Keratinocyte (primary cell): Measurements from ENCODE around the gene FHIT. TPM values are rescaled to one million over a fixed set of nuclear protein-coding genes. Genes with fewer than 3 reads are reported as not detected.

Experiments
- DNase-seq: peaks from one replicate; pipeline ENCODE4 v3.0.0-alpha.2; 2011; ENCODE audit warnings: low read depth, missing footprints, low spot score
- FAIRE-seq: peaks from 2 replicates; lab custom pipeline; 2011; peaks lifted over from hg19 to GRCh38; lab: Jason Lieb, UNC
- H2AFZ ChIP-seq: 2 replicates; pipeline ENCODE4 v1.6.0; 2012; ENCODE audit warnings: low read length, control low read depth, inconsistent platforms; ENCODE audit not compliant: control insufficient read depth
- H3K27ac ChIP-seq: 2 replicates; pipeline ENCODE4 v1.5.1; 2011; ENCODE audit warnings: low read length; ENCODE audit not compliant: control insufficient read depth, insufficient read depth
- H3K27me3 ChIP-seq: 3 replicates; pipeline ENCODE4 v1.6.0; 2011; ENCODE audit warnings: low read length; ENCODE audit not compliant: control insufficient read depth, insufficient read depth; ENCODE audit errors: extremely low read depth
- H3K36me3 ChIP-seq, 2 experiments: 2 replicates in 1 of 2; 3 replicates in 1 of 2; pipeline ENCODE4 v1.5.1; 2011; ENCODE audit warnings: low read length in 2 of 2, mild to moderate bottlenecking in 1 of 2; ENCODE audit not compliant: control insufficient read depth in 2 of 2, insufficient read depth in 2 of 2; ENCODE audit errors: extremely low read depth in 1 of 2
- H3K4me1 ChIP-seq: 3 replicates; pipeline ENCODE4 v1.5.1; 2011; ENCODE audit warnings: low read length; ENCODE audit not compliant: control insufficient read depth, insufficient read depth; ENCODE audit errors: extremely low read depth
- H3K4me2 ChIP-seq: 3 replicates; pipeline ENCODE4 v1.6.0; 2011; ENCODE audit warnings: low read depth, low read length; ENCODE audit not compliant: control insufficient read depth, insufficient read depth; ENCODE audit errors: extremely low read depth
- H3K4me3 ChIP-seq, 3 experiments: fragments of 200-600 bp in 1 of 3; sonication (generic) in 1 of 3; 2 replicates in 2 of 3; 3 replicates in 1 of 3; pipeline ENCODE4 v1.5.1; 2011 to 2016; ENCODE audit warnings: low read length in 3 of 3, mild to moderate bottlenecking in 3 of 3, control low read depth in 2 of 3, inconsistent platforms in 1 of 3, low read depth in 1 of 3, mixed read lengths in 1 of 3, mixed run types in 1 of 3, moderate library complexity in 1 of 3; ENCODE audit not compliant: control insufficient read depth in 2 of 3, insufficient read depth in 2 of 3; ENCODE audit errors: extremely low read depth in 1 of 3
- H3K79me2 ChIP-seq: 2 replicates; pipeline ENCODE4 v1.6.0; 2012; ENCODE audit warnings: low read length; ENCODE audit not compliant: control insufficient read depth, insufficient read depth
- H3K9ac ChIP-seq: 3 replicates; pipeline ENCODE4 v1.6.0; 2011; ENCODE audit warnings: low read length; ENCODE audit not compliant: control insufficient read depth, insufficient read depth; ENCODE audit errors: extremely low read depth
- H3K9me1 ChIP-seq: 3 replicates; pipeline ENCODE4 v1.6.0; 2011; ENCODE audit warnings: low read length; ENCODE audit not compliant: control insufficient read depth, insufficient read depth; ENCODE audit errors: extremely low read depth
- H3K9me3 ChIP-seq: 2 replicates; pipeline ENCODE4 v1.5.1; 2012; ENCODE audit warnings: low read depth, low read length; ENCODE audit not compliant: control insufficient read depth
- H4K20me1 ChIP-seq: 3 replicates; pipeline ENCODE4 v1.6.0; 2011; ENCODE audit warnings: low read length; ENCODE audit not compliant: control insufficient read depth, insufficient read depth; ENCODE audit errors: extremely low read depth
- EZH2 ChIP-seq: IDR thresholded peaks from one replicate; pipeline ENCODE4 v1.6.1; 2012; ENCODE audit warnings: inconsistent platforms, mild to moderate bottlenecking, low read length, moderate library complexity
- dilution Hi-C: fragments of 300-500 bp; cut with MboI; formaldehyde crosslinking; loops from one replicate; pipeline ENCODE4 v1.7.0; 2020; ENCODE audit warnings: low sequenced_read_pairs; ENCODE audit not compliant: extremely low pct_ligation_motif_present
- polyA plus RNA-seq, 5 experiments: library from polyadenylated mRNA; depleted of rRNA in 3 of 5; stranded (reverse) in 3 of 5; stranded (forward) in 1 of 5; unstranded in 1 of 5; fragments of >200 nt; gene quantifications; 1 replicate in 1 of 5; 2 replicates in 3 of 5; 3 replicates in 1 of 5; pipeline versions ENCODE4 v1.2.1 to v1.2.3, GENCODE V29; 2011 to 2012; ENCODE audit warnings: missing spikeins in 2 of 5, low read depth in 1 of 5, low replicate concordance in 1 of 5
- TF ChIP-seq, protein P1 (sequence below), 3 experiments: IDR thresholded peaks in 1 of 3; conservative IDR thresholded peaks in 1 of 3; optimal IDR thresholded peaks in 1 of 3; 2 replicates in 2 of 3; 3 replicates in 1 of 3; pipeline versions ENCODE3 to v1.5.1; 2011; ENCODE audit warnings: low read length in 3 of 3, mild to moderate bottlenecking in 3 of 3, moderate library complexity in 2 of 3, control low read depth in 1 of 3, inconsistent platforms in 1 of 3; ENCODE audit not compliant: insufficient read depth in 2 of 3; ENCODE audit errors: extremely low read depth in 1 of 3

FHIT gene
- polyA plus RNA-seq, 1 donor (not counting 4 experiments of a cell fraction or from before 2014, with no cell fraction given) = 2.2 TPM

DNA sequence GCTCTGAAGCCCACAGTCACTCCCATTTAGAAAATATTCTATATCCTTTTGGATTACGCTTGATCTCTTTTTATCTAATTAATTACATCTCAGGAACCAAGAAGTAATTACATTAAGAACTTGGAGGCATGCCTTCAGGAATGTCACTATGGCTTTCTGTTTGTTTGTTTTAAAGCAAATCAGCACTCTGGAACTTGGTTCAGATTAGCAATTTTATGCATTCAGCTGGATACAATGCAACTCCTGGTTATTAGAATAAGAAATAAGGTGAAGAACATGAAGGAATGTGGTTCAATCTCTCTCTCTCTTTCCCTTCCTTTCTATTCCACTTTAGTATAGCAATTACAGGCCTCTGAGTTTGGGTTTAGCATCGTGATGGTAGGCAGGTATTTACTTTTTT, 235.8 kb downstream of the FHIT start:
- H3K4me2 ChIP-seq = no peak overlapping the region
- DNase-seq (no peak), FAIRE-seq (no peak)
- TF ChIP-seq, protein P1, sequence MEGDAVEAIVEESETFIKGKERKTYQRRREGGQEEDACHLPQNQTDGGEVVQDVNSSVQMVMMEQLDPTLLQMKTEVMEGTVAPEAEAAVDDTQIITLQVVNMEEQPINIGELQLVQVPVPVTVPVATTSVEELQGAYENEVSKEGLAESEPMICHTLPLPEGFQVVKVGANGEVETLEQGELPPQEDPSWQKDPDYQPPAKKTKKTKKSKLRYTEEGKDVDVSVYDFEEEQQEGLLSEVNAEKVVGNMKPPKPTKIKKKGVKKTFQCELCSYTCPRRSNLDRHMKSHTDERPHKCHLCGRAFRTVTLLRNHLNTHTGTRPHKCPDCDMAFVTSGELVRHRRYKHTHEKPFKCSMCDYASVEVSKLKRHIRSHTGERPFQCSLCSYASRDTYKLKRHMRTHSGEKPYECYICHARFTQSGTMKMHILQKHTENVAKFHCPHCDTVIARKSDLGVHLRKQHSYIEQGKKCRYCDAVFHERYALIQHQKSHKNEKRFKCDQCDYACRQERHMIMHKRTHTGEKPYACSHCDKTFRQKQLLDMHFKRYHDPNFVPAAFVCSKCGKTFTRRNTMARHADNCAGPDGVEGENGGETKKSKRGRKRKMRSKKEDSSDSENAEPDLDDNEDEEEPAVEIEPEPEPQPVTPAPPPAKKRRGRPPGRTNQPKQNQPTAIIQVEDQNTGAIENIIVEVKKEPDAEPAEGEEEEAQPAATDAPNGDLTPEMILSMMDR (optimal IDR thresholded peaks at IDR 0.05 in 1 of 3, IDR thresholded peaks at IDR 0.05 in 1 of 3, conservative IDR thresholded peaks at IDR 0.05 in 1 of 3; ENCODE audit: extremely low read depth in 1 of 3, insufficient read depth in 2 of 3, low read length in 3 of 3) = no peak
- TF ChIP-seq EZH2 = no peak
- no peak overlapping the region for H3K4me3 ChIP-seq
- H3K79me2 ChIP-seq = no peaks in the 10 kb centered on the region
- H2AFZ ChIP-seq = no peak overlapping the region
- H3K27me3 ChIP-seq = no peaks in the 10 kb centered on the region
- H3K27ac ChIP-seq = no peak overlapping the region
- no peaks in the 10 kb centered on the region for H3K36me3 ChIP-seq
- no peaks in the 10 kb centered on the region for H3K9me1 ChIP-seq
- H4K20me1 ChIP-seq = no peaks in the 10 kb centered on the region
- H3K9ac ChIP-seq = no peak overlapping the region
- no peaks in the 10 kb centered on the region for H3K9me3 ChIP-seq
- dilution Hi-C loops = no loop called here
- no peaks in the 10 kb centered on the region for H3K4me1 ChIP-seq

DNA sequence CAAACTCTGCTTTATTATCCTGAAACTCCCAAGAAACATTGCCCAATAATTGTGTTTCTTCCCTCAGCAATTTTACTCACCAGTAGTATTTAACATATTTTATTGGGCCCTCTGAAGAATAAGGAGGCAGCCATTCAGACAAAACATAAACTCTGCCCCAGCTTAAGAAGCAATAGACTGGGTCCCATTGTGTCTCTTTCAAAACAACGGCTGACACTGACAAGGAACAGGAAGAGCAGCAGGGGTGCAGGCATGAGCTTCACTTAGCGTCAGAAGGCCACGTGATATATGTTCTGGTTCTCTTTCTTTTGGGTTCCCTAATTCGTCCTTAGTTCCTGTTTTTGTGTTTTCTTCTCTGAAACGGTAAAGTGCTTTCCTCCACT, 242.3 kb downstream of the FHIT start:
- Histone ChIP-seq H3K9me3 (no peaks in the 10 kb centered on the region), H3K27ac (no peak overlapping the region), H3K9ac (no peak overlapping the region), H4K20me1 (no peaks in the 10 kb centered on the region), H3K4me3 (no peak overlapping the region), H3K36me3 (no peaks in the 10 kb centered on the region), H3K4me2 (no peak overlapping the region), H3K27me3 (no peaks in the 10 kb centered on the region), H2AFZ (no peak overlapping the region), H3K4me1 (no peaks in the 10 kb centered on the region), H3K9me1 (no peaks in the 10 kb centered on the region), H3K79me2 (no peaks in the 10 kb centered on the region)
- DNase-seq (no peak), FAIRE-seq (no peak)
- TF ChIP-seq EZH2 = no peak
- TF ChIP-seq, protein P1 (optimal IDR thresholded peaks at IDR 0.05 in 1 of 3, IDR thresholded peaks at IDR 0.05 in 1 of 3, conservative IDR thresholded peaks at IDR 0.05 in 1 of 3; ENCODE audit: extremely low read depth in 1 of 3, insufficient read depth in 2 of 3, low read length in 3 of 3) = no peak
- dilution Hi-C loops = no loop called here
